GM21825 (cell line): ENCODE data around the gene HMG20A.
A peak's percentile ranks its signal among the peaks of the same experiment; 100 is the strongest.

Experiments
- ATAC-seq: cut with Tn5 transposase; IDR thresholded peaks from one replicate; pipeline ENCODE4 v1.9.1; 2021; ENCODE audit warnings: mild to moderate bottlenecking, moderate library complexity; ENCODE audit not compliant: unreplicated experiment

Gene HMG20A

GRCh38 chr15:77495838-77496596, 75.3 kb downstream of the HMG20A start:
- ATAC-seq, result no peak

- ATAC-seq, result peak; percentile 56
Measured at GRCh38 chr15:77496715-77497109, 76.0 kb downstream of the HMG20A start.

- ATAC-seq, result no peak
Measured at GRCh38 chr15:77497110-77497737, 76.5 kb downstream of the HMG20A start.

GRCh38 chr15:77497942-77498361, 77.3 kb downstream of the HMG20A start:
- no peak for ATAC-seq

GRCh38 chr15:77499087-77499760, 78.5 kb downstream of the HMG20A start:
- ATAC-seq, result no peak

GRCh38 chr15:77500989-77501388, 80.3 kb downstream of the HMG20A start:
- ATAC-seq, result no peak

- ATAC-seq, result no peak
Measured at GRCh38 chr15:77502379-77503095, 81.8 kb downstream of the HMG20A start.

GRCh38 chr15:77503240-77503639, 82.6 kb downstream of the HMG20A start:
- no peak for ATAC-seq

GRCh38 chr15:77503764-77504163, 83.1 kb downstream of the HMG20A start:
- ATAC-seq, result no peak

- no peak for ATAC-seq
Measured at GRCh38 chr15:77504306-77504705, 83.6 kb downstream of the HMG20A start.

GRCh38 chr15:77504871-77505270, 84.2 kb downstream of the HMG20A start:
- ATAC-seq, result no peak

GRCh38 chr15:77505556-77505955, 84.9 kb downstream of the HMG20A start:
- ATAC-seq, result no peak

GRCh38 chr15:77506311-77507142, 85.8 kb downstream of the HMG20A start:
- ATAC-seq, result no peak

GRCh38 chr15:77507143-77507897, 86.6 kb downstream of the HMG20A start:
- no peak for ATAC-seq

- ATAC-seq, result no peak
Measured at GRCh38 chr15:77507911-77508310, 87.2 kb downstream of the HMG20A start.

- ATAC-seq, result no peak
Measured at GRCh38 chr15:77508541-77509243, 88.0 kb downstream of the HMG20A start.

GRCh38 chr15:77510066-77511057, 89.7 kb downstream of the HMG20A start:
- no peak for ATAC-seq

GRCh38 chr15:77511869-77512268, 91.2 kb downstream of the HMG20A start:
- no peak for ATAC-seq
